GM19238 (cell line): ENCODE measurements around the gene DNAJB7.
"Not testable (repeated sequence)": the region's sequence is repeated elsewhere in the genome, so short reads cannot be mapped to it uniquely, and the experiment has no call there.

Experiments
- DNase-seq: peaks from one replicate; pipeline ENCODE4 v3.0.0; 2011; ENCODE audit warnings: low spot score; ENCODE audit not compliant: insufficient read length

DNAJB7 gene

DNA sequence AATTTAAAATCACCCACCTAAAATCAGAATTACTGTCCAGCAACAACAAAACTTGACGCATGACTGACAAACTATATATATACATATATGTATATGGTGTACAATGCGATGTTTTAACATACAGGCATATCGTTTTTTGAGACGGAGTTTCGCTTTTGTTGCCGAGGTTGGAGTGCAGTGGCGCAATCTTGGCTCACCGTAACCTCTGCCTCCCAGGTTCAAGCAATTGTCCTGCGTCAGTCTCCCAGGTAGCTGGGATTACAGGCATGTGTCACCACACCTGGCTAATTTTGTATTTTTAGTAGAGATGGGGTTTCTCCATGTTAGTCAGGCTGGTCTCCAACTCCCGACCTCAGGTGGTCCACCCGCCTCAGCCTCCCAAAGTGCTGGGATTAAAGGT is 16.1 kb downstream of the DNAJB7 start:
- DNase-seq, result not testable (repeated sequence)

DNA sequence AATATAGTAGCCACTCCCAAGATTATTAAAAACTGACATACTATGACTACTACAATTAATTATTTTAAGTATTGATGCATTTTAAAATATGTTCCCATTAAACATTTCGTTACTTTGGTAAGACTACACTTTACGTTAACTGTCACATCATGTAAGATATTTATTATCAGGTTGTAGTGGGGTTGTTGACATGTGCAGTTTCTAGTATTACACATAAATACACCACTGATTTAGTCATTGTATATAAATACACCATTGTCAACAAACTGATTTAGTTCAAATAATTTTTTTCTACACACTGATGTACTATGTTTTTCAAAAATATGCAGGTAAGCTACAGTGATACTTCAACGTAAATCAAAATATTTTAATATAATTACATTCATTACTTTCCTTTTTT is 17.0 kb downstream of the DNAJB7 start:
- no peak for DNase-seq

DNA sequence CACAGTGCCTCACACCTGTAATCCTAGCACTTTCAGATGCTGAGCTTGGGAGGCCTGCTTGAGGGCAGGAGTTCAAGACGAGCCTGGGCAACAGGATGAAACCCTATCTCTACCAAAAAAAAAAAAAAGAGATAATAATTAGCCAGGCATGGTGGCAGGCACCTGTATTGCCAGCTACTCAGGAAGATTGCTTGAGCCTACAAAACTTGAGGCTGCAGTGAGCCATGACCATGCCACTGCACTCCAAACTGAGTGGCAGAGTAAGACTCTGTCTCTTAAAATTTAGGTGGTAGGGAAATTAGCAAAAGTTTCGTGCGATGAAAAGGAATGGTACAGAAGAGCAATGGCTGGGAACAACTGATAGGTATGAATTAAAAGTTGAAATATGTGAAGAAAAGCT is 23.4 kb downstream of the DNAJB7 start:
- no peak for DNase-seq

DNA sequence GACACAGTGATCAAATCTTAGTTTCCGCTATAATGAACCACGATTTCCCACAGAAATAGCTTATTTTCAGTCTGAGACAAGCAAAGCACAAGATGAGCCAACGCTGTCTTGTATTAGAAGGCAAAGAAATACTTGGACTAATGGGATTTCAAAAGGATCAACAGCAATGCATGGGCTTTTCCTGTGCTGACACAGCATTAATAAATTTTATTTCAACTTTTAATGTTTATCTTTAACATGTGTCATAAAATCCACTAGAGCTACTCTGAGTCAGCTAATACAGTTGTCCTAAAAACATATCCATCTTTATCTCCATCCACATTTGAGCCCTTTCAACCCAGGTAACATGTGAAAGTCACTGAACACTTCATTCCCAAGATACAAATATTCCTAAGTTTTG is 27.3 kb downstream of the DNAJB7 start:
- no peak for DNase-seq

DNA sequence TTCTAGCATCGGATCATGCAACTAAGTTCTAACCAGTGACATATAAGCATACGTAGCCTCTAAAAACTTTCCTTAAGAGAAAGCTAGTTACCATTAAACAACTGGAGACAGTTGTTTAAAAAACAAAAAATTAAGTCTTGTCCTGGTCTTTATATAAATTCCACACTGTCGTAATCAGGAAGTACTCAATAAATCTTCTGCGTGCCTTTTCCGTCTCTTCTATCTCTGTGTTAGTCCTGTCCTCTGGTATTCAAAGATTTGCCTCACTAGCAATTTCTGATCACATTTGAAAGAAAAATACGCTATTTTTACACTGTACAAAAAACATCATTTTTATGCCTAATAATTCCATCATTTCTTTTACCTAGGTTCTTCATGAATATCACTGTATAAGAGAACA is 32.8 kb downstream of the DNAJB7 start:
- DNase-seq, result no peak

DNA sequence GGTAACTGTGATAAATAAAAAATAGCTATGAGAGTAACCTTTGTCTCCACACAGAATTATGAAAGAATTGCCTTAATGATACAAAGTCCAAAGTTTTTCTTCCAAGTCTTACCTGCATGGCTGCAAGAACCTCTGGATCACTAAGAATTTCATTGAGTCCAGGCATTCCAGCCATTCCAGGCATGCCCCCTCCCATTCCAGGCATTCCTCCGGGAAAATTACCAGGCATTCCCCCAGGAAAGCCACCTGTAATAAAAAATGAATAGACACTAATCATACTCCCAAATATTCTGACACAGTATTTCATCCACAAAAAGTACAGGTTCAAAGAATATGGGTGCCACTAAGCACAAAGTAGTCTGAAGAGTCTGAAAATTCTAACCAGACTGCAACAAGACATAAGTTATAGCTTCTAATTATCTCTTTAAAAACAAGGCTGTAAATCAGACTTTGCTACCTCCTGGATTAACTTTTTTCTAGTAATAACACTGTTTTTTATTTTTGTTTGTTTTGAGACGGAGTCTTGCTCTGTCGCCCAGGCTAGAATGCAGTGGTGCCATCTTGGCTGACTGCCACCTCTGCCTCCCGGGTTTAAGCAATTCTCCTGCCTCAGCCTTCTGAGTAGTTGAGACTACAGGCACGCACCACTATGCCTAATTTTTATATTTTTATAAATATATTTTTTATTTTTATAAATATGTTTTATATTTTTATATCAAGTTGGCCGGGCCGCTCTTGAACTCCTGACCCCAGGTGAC is 34.8 kb downstream of the DNAJB7 start:
- no peak for DNase-seq

DNA sequence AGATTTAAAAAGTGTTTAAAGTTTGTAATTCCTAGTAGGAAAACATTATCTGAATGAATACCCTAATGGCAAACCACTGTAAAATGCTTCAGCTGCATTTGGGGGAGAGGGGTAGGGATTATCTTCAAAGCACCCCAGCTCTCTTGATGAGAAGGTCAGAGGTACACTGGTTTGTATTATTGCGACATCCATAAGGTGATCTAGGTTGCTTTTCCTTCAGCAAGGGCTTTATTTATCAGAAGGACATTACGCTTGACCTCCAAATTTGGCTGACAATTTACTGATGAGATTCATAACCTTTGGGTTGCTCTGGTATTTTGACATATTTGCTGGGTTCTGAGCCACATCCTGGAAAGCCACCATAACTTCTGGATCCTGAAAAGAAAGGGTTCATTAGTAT is 35.6 kb downstream of the DNAJB7 start:
- not testable (repeated sequence) for DNase-seq

DNA sequence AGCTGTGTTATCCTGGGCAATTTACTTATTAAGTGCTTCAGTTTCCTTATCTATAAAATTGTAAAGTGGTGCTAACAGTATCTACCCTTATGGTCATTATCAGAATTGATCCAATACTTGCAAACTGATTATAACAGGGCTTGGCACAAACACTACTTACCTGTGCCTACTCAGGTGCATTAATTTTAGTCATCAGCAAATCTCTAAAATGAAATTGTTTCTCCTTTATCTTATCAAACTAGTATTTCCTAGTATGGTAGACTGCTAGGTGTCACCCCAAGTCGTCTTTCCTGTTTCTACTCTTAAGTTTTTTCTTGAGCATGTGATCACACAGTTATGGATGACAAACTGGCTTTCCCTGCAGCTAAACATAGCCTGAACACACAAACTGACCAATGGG is 38.5 kb downstream of the DNAJB7 start:
- DNase-seq, result no peak

DNA sequence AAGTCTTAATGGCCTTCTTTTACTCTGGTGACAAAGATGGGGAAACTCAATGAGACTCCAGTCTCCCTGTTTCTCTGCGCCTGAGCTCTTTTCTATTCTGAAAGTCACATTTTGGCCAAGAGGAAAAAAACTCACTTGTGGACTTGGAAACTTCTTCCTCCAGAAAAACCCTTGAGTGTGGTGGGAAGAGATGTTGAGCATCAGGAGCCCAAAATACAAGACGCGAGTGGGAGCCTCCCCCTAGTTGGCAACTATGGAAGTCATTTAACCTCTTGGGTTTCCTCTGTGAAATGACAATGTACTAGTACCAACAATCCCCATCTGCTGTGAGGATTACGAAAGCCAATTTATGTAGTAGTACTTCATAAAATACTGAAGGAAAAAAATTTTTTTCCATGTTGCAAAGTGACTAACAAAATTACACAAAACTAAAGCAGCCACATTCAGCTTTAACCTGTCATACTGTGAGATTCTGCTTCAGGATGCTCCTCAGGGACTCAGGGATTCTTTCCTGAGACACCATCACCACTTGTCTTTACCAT is 42.2 kb downstream of the DNAJB7 start:
- no peak for DNase-seq

DNA sequence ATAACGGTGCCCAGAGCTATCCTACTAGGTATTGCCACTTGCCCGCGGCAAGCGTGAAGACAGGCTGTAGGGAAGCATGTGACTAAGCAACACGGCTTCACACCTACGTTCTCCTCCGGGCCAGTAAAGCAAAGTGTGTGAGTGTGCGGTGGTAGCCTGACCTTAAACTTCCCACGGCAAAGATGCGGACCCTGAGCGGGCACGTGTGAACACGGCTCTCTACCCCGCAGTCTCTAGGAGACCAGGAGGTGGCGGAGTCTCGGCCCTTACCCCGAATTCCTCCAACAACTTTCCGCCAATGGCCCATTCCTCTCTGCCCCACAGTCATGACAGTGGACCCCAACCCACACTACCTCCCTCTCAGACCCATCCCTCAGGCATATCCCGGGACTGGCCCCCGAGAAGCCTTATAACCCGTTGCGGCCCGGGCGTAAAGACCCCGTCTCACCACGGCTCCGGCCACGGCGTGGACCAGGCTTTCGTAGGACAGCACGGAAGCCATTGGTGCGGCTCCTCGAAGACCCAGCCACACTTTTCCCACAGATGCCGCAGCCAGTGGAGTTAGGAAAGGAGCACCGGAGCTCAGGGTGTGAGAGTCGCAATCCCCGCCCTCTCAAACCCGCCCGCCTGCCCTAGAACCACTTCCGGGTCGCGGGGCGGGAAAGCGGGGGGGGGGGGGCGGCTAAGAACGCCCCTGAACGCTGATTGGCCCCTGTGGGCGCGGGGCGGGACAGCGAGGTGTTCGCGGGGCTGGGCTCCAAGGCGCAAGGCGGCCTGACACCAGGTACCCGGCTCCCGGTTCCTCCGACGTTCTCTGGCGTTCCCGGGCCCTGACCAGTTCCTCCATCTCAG is 42.9 kb downstream of the DNAJB7 start, which contains the start of gene SLC25A17:
TSS of gene SLC25A17 (minus strand) at position 600 of the 852 bp plus-strand sequence. CDS start at position 502, 98 bp downstream.
- peak; percentile 93 for DNase-seq

DNA sequence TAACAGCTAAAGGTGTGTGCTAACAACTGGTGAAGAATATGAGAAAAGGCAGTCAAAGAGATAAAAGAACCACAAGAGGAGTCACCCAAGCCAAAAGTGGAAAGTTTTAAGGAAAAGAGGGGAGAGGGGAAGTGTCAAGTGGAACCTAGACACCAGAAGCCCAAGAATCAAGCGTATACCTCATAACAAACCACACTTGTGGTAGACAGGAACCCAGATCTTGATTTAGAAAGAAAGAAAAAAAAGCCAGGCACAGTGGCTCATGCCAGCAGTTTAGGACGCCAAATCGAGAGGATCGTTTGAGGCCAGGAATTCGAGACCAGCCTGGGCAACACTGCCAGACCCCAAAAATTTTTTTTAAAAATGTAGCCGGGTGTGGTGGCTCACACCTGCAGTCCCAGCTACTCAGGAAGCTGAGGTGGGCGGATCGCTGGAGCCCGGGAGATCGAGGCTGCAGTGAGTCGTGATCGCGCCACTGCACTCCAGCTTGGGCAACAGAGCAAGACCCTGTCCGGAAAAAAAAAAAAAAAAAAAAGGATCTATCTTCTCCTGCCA is 43.6 kb downstream of the DNAJB7 start:
- DNase-seq, result no peak

DNA sequence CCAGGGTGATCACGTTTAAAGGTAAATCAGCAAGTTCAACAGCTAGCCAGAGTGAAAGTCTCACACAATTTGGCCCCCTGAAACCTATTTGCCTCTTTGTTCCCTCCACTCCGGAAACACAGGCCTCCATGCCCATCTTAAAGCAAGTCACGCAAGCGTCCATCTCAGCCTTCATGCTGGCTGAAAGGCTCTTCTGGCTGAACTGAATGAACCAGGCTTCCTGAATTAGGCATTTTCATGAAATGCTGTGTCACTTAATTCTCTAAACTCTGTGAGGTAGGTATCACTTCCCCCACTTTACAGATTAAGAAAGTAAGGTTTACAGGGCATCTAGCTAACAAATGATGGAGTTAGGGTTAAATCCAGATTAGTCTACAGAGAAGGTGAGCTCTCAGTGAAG is 44.2 kb downstream of the DNAJB7 start:
- no peak for DNase-seq

DNA sequence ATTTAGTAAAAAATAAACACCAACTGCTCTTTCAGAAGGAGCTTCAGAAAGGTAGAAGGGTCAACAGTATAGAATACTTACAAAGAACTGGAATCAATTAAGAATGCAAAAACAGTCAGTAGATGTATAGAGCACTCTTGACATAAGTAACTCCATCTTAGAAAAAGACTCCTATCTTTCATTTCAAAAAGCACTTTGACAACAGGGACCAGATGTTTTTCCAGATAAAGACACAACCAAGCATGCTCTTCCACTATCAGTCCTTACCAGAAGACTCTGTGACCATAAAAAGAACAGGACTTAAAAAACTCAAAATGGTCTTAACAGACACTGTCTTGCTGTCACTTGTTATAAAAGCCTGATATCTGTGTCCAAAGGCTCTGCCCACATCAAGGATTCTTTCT is 48.0 kb downstream of the DNAJB7 start:
- DNase-seq, result no peak
